Measurements from ENCODE around the gene ZNF132. TPM values are rescaled to one million over a fixed set of nuclear protein-coding genes. Genes with fewer than 3 reads are reported as not detected.
A peak's percentile ranks its signal among the peaks of the same experiment; 100 is the strongest.

The ZNF132 gene
- total RNA-seq, 6 donors from 2014 or later, result 3.5 to 18.9 (median 5.0) TPM

DNA sequence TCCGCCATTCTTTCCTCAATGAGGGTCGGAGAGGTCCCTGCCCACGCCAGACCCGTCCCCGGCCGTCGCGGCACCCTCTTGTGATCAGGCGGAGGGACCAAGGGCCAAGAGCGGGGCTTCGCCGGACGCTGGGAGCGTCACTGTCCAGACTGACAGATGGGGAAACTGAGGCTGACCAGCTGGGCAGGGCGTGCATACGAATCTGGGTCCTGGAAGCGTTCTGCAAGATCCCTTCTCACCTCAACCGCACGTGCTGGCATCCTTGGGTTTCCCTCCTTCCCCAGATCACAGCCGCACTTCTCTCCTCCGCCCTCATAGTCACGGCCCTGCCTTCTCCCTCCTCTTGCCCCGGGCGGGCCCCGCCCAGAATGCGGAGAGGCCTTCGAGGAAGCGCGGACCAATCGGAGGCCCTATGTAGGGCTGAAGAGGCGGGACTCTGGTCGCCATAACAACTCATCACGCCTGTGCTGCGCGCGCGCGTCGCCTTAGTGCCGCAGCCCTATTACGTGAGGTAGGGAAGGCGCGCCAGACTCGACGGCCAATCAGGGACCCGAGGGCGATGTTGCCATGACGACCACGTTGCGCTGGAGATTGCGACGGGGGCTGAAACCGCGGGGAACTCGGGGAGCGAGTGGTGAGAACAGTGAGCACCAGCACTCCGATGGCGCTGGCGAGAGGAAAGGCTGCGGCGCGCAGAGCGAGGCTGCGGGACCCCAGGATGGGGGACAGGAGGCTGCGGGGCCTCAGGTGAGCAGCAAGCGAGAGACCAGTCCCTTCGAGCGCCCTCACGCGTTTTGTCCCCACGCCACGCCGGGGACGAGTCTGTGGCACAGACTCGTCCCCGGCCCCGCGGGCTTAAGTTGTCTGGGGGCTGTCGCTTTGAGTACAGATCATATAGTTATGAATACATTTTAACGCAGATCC is 38.8 kb downstream of the ZNF132 start:
- H3K27me3 ChIP-seq, result peaks cover 0 to 8% (median under 1%) of the 10 kb centered on the region in 4 donors
- DNase-seq (peak; percentile 98 to 99), ATAC-seq (ENCODE audit: low FRiP score in 2 of 2) (peak; percentile 99)
- H3K9me3 ChIP-seq, result no peaks in the 10 kb centered on the region
- 4% methylated on average over 47 to 77 of the region's 80 CpGs for WGBS, 2 donors
- peak in 1 of 4 donors; percentile 26 for TF ChIP-seq EP300 (IDR thresholded peaks at IDR 0.05)
- peak; percentile 84 to 96 for TF ChIP-seq POLR2AphosphoS5 (IDR thresholded peaks at IDR 0.05)
- TF ChIP-seq CTCF (IDR thresholded peaks at IDR 0.05), result no peak
- TF ChIP-seq POLR2A (IDR thresholded peaks at IDR 0.05), result peak in 3 of 4 donors; percentile 67 to 89 (median 81)
- no peaks in the 10 kb centered on the region for H3K36me3 ChIP-seq
- peak overlapping the region; percentile 57 to 70 (median 65) for H3K4me3 ChIP-seq
- peak overlapping the region; percentile 64 to 85 (median 70) for H3K27ac ChIP-seq
- peaks cover 15 to 26% (median 18%) of the 10 kb centered on the region in 4 donors for H3K4me1 ChIP-seq

DNA sequence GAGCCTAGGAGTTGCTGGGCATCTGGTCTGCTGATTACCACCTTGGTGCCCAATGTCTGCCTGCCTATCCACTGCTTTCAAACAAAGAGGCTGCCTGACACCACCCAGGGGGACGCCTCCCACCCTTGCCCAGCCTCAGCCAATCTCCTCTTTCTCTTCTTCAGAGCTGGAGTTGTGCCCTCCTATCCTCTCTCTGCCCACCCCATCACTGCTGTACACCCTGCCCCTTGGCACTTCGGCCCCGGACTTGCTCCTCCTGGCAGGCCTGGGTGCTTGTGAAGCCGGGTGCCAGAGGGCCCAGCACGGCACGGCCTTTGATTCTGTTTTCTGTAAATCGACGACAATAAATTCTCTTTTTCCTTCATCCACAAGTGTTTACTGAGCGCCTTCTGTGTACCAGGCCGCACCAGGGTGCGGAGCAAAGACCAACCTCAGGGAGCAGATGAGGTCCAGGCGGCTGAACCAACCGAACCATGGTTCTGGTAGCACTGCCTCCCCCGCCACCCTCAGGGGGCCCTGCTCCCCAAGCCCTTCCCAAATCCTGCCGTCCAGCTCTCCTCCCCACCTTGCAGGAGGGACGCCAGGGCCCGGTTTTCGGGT is 39.5 kb downstream of the ZNF132 start:
- ATAC-seq (ENCODE audit: low FRiP score in 2 of 2) (no peak), DNase-seq (peak in 1 of 2 donors; percentile 66)
- peak overlapping the region in 2 of 4 donors; percentile 30 to 63 for H3K27ac ChIP-seq
- H3K4me1 ChIP-seq, result peaks cover 18 to 33% (median 24%) of the 10 kb centered on the region in 4 donors
- no peak for TF ChIP-seq POLR2A (IDR thresholded peaks at IDR 0.05)
- TF ChIP-seq CTCF (IDR thresholded peaks at IDR 0.05), result no peak
- no peak for TF ChIP-seq EP300 (IDR thresholded peaks at IDR 0.05)
- TF ChIP-seq POLR2AphosphoS5 (IDR thresholded peaks at IDR 0.05), result no peak
- H3K4me3 ChIP-seq, result peak overlapping the region; percentile 57 to 70 (median 65)
- WGBS, 2 donors, result 57 to 58% methylated on average over 18 of the region's 18 CpGs
- peaks cover 0 to under 1% (median 0%) of the 10 kb centered on the region in 4 donors for H3K36me3 ChIP-seq
- H3K9me3 ChIP-seq, result no peaks in the 10 kb centered on the region
- H3K27me3 ChIP-seq, result peaks cover 0 to 9% (median 4%) of the 10 kb centered on the region in 4 donors

GRCh38 chr19:58399903-58400302 is 40.0 kb downstream of the ZNF132 start:
- no peak overlapping the region for H3K27ac ChIP-seq
- no peak for ATAC-seq (ENCODE audit: low FRiP score in 2 of 2)
- no peak for DNase-seq
- 100% methylated on average over 3 of the region's 3 CpGs for WGBS, 2 donors
- no peak overlapping the region for H3K4me3 ChIP-seq
- no peaks in the 10 kb centered on the region for H3K9me3 ChIP-seq
- H3K27me3 ChIP-seq, result peaks cover 0 to 9% (median 4%) of the 10 kb centered on the region in 4 donors
- TF ChIP-seq POLR2A (IDR thresholded peaks at IDR 0.05) (no peak), EP300 (IDR thresholded peaks at IDR 0.05) (no peak), CTCF (IDR thresholded peaks at IDR 0.05) (no peak), POLR2AphosphoS5 (IDR thresholded peaks at IDR 0.05) (no peak)
- H3K36me3 ChIP-seq, result peaks cover 0 to 5% (median 2%) of the 10 kb centered on the region in 4 donors
- peaks cover 18 to 38% (median 26%) of the 10 kb centered on the region in 4 donors for H3K4me1 ChIP-seq

- no peaks in the 10 kb centered on the region for H3K9me3 ChIP-seq
- DNase-seq (no peak), ATAC-seq (ENCODE audit: low FRiP score in 2 of 2) (no peak)
- H3K4me3 ChIP-seq, result no peak overlapping the region
- H3K27me3 ChIP-seq, result peaks cover 0 to 9% (median 4%) of the 10 kb centered on the region in 4 donors
- TF ChIP-seq POLR2A (IDR thresholded peaks at IDR 0.05) (no peak), EP300 (IDR thresholded peaks at IDR 0.05) (no peak), POLR2AphosphoS5 (IDR thresholded peaks at IDR 0.05) (no peak), CTCF (IDR thresholded peaks at IDR 0.05) (no peak)
- H3K4me1 ChIP-seq, result peaks cover 18 to 43% (median 26%) of the 10 kb centered on the region in 4 donors
- 90 to 96% methylated on average over 6 of the region's 6 CpGs for WGBS, 2 donors
- peaks cover 6 to 19% (median 15%) of the 10 kb centered on the region in 4 donors for H3K36me3 ChIP-seq
- H3K27ac ChIP-seq, result no peak overlapping the region
These were observed 41.4 kb downstream of the ZNF132 start for GRCh38 chr19:58398545-58398944.

Measured in upper lobe of left lung (tissue), 6 donors.